Measurements from ENCODE around the gene ANTKMT.

The ANTKMT gene

DNA sequence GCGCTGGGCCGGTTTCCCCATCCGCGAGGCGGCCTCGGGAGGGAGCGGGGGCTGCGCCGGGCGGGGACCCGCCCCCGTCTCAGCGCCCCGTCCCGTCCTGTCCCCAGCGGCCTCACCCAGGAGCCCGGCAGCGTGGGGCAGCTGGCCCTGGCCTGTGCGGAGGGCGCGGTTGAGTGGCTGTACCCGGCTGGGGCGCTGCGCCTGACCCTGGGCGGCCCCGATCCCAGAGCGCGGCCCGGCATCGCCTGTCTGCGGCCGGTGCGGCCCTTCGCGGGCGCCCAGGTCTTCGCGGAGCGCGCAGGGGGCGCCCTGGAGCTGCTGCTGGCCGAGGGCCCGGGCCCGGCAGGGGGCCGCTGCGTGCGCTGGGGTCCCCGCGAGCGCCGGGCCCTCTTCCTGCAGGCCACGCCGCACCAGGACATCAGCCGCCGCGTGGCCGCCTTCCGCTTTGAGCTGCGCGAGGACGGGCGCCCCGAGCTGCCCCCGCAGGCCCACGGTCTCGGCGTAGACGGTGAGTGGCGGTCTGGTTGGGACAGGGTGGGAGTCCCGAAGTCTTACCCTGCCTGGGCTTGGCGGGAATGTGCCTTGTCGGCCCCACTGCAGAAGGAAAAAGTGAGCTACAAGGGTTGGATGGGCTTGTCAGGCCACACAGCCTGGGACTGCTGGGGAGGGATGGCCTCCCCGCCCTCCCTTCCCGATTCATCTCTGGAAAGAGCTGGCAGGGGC lies 5.3 kb upstream of the ANTKMT start:
- DNase-seq = no peak

DNA sequence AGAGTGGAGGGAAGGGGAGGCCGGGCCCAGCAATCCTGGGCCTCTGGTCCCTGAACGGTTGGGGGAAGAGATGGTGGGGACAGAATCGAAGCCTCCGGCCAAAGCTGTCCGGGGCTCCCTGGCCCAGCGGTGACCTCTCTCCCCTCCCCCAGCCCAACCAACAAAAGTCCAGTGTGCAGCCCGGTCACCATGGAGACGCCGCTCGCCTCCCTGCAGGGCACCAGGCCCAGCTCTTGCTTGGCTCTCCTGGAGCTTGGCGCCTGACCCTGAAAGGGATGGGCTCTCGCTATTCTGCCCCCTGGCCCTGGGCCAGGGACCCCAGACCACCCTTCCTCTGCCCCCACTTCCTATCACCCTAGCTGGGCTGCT lies 4.8 kb upstream of the ANTKMT start:
- no peak for DNase-seq

DNA sequence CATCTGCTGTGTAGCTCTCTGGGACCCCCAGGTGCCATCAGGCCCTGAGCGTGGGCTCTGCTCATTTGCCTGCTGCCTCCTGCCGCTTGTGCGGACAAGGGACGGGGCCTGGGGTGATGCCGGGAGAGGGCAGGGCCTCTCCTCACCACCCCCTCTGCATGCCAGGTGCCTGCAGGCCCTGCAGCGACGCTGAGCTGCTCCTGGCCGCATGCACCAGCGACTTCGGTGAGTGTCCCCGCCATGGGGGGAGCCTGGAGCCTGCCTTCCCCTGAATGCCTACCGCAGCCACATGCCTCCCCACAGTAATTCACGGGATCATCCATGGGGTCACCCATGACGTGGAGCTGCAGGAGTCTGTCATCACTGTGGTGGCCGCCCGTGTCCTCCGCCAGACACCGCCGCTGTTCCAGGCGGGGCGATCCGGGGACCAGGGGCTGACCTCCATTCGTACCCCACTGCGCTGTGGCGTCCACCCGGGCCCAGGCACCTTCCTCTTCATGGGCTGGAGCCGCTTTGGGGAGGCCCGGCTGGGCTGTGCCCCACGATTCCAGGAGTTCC lies 4.1 kb upstream of the ANTKMT start:
- DNase-seq = no peak

DNA sequence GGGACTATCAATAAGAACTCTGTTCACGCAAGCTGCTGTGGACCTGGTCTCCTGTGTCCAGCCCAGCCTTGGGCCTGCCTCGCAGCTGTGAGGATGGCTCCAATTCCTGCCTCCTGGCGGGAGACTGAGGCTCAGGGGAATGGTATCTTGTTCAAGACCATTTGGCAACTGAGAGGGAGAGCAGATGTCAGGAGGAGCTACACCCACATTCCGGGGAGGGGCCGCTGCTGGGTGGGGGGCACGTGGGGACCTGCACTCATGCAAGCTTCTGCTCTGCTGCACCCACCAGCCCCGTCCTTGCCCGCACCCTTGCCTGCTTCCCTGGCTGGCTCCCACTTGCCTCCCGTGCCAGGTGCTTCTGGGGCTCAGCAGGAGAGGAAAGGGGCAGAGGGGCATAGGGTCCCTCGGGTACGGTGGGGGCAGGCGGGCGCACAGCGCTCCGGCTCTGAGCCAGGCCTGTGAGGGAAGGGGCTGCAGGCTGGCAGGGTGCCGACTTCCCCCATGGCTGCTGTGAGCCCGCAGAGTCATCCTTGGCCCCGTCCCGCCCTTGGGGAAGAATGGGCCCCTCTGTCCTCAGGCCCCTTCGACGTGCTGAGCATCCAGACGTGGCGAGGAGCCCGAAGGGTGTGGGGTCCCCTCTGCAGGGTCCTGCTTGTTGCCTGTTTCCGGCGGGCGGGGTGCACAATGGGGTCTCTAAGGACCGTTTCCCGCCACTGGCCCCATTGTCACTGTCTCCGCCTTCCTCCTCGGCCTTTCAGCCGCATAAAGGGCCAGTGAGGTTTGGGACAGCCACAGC lies 3.3 kb upstream of the ANTKMT start:
- DNase-seq = no peak

DNA sequence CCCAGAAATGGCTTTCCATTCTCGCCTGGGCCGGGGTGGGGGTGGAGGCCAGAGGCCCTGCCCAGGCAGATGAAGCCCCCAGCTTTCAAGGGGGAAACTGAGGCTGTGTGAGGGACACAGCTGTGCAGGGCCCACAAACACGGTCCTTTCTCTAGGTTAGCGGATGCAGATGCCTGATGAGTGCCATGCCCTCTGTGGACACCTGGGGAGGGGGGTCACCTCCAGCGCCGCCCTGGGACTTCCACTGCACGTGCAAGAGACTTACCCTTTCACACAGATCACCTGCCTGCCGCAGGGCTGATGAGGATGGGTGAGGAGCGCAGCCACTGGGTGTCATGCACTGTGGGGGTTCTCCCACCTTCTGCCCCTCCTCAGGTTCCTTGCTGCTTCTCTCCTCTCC lies 2.6 kb upstream of the ANTKMT start:
- DNase-seq = no peak

GRCh38 chr16:718922-719321 lies 2.0 kb upstream of the ANTKMT start:
- DNase-seq = no peak

GRCh38 chr16:719815-720446 lies 1.0 kb upstream of the ANTKMT start:
- no peak for DNase-seq

GRCh38 chr16:720447-720989 lies 428 bp upstream of the ANTKMT start:
- DNase-seq = no peak

GRCh38 chr16:721765-722540 lies 1.0 kb downstream of the ANTKMT start:
- DNase-seq = no peak

- DNase-seq = no peak
Measured at GRCh38 chr16:722835-723633, 2.1 kb downstream of the ANTKMT start.

DNA sequence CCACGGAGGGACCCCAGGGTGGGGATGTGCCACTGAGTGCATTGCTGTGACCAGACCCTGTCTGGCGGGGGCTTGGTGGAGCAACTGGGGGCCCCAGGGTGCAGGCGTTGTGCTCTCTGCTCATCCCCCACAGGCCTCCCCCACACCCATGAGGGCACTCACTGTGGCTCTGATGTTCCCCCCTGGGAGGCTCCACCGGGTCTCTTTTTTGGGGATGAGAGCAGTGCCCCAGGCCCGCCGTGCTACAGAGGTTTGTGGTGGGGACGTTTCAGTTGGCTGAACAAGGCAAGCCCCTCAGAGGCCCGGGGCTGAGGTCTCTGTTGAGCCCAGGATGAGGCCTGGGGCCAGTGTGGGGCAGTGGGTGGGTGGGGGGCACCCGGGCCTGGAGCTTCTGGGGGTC lies 2.7 kb downstream of the ANTKMT start:
- DNase-seq = no peak

DNA sequence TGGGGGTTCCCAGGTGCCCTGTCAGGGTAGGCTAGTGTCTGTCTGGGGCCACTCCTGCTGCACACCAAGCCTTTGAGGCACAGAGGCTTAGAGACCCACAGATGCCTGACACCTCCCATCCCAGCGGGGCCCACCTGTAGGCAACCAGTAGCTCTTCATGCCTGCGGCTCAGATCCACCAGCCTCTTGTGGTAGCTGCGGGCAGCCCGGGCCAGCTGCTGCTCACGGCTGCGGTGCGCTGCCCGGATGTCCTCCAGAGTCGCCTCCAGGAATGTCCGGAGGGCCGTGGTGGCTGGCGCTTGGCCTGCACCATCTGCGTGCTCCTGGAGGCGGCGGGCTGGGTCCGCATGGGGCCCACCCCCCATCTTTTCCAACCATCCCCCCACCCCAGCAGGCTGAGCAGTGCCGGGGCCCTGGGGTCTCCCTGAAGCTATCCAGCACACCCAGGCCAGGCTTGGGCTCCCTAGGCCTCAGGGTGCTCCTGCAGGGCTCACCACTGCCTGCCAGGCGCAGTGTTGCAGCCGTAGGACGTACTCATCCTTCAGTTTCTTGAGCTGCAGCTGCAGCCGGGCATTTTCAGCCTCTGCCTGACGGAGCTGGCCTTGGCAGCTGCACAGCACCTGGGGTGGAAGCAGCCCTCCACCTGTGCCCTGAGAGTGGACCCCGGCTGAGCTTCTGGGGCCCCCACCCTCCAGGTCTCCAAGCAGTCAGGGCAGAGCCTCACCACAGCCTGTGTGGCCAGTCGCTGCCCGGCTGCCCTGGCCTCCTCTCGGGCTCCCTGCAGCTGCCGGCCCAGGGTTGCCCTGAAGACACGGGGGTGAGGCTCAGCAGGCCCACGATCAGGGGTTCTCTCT lies 3.5 kb downstream of the ANTKMT start:
- no peak for DNase-seq

- no peak for DNase-seq
Measured at GRCh38 chr16:725041-725376, 4.1 kb downstream of the ANTKMT start.

- no peak for DNase-seq
Measured at GRCh38 chr16:725463-726187, 4.7 kb downstream of the ANTKMT start.

DNA sequence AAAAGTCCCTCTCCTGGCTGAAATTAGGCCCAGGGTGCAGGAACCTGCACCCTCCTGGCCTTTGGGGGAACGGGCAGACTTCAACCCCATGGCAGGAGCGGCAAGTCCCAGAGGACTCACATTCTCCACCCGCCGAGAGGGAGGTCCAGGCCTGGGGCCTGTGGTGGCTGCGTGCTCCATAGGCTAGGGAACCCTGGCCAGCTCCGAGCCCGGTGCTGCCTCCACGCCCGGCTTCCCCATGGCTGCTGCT lies 5.2 kb downstream of the ANTKMT start:
- DNase-seq = no peak

- peak; percentile 43 for DNase-seq
Measured at GRCh38 chr16:726438-727290, 5.7 kb downstream of the ANTKMT start, which contains the start of the genes CCDC78 and HAGHL. Gene CCDC78 (minus strand): TSS chr16:726443. CDS start chr16:726367, 76 bp downstream. Gene HAGHL (plus strand): TSS chr16:727106. CDS start chr16:727510, 404 bp downstream.

- DNase-seq = no peak
Measured at GRCh38 chr16:727291-727977, 6.5 kb downstream of the ANTKMT start.

DNA sequence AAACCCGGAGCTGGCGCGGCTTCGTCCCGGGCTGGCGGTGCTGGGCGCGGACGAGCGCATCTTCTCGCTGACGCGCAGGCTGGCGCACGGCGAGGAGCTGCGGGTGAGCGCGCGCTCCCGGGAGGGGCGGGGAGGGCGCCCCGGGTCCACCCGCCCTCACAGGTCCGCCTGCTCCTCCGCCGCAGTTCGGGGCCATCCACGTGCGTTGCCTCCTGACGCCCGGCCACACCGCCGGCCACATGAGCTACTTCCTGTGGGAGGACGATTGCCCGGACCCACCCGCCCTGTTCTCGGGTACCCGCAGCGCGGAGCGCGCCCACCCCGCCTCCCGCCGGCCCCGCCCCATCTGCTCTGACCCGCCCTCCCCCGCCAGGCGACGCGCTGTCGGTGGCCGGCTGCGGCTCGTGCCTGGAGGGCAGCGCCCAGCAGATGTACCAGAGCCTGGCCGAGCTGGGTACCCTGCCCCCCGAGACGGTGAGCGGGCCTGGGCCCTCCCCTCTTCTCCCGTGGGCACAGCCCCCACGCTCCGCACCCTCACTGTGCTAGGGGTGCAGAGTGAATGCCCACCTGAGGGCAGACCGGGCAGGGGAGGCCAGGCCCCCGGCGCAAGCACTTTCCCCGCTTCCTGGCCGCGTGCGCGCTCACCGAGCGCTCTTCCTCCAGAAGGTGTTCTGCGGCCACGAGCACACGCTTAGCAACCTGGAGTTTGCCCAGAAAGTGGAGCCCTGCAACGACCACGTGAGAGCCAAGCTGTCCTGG lies 7.4 kb downstream of the ANTKMT start:
- no peak for DNase-seq

Data from NCI-H526 treated with DMSO at 0.1 percent for 48 hours (cell line).